HFFc6 (cell line): ENCODE data around the gene GLB1L3. TPM values are rescaled to one million over a fixed set of nuclear protein-coding genes. Genes with fewer than 3 reads are reported as not detected.
"Not testable (repeated sequence)": the region's sequence is repeated elsewhere in the genome, so short reads cannot be mapped to it uniquely, and the experiment has no call there.

Source experiments
- DNase-seq: peaks from one replicate; pipeline ENCODE4 v3.0.0-alpha.2; 2018
- H3K27ac Mint-ChIP-seq: 2 replicates; pipeline ENCODE4 v1.8.0; 2020; ENCODE audit warnings: mild to moderate bottlenecking, mixed read lengths
- H3K27me3 Mint-ChIP-seq: 2 replicates; pipeline ENCODE4 v1.8.0; 2021; ENCODE audit warnings: mild to moderate bottlenecking, moderate library complexity, mixed read lengths; ENCODE audit not compliant: insufficient read depth
- H3K36me3 Mint-ChIP-seq: 2 replicates; pipeline ENCODE4 v1.8.0; 2021; ENCODE audit warnings: low read depth, mixed read lengths
- H3K4me1 Mint-ChIP-seq: 2 replicates; pipeline ENCODE4 v1.8.0; 2020; ENCODE audit warnings: low read depth, mixed read lengths
- H3K4me3 Mint-ChIP-seq: 2 replicates; pipeline ENCODE4 v1.8.0; 2020; ENCODE audit warnings: mild to moderate bottlenecking, moderate library complexity, mixed read lengths
- H3K9me3 Mint-ChIP-seq: 2 replicates; pipeline ENCODE4 v1.8.0; 2020; ENCODE audit warnings: mild to moderate bottlenecking, mixed read lengths
- CTCF ChIP-seq: fragments of 200-600 bp; sonication (generic); IDR thresholded peaks from 2 replicates; pipeline ENCODE4 v1.5.0; 2021; ENCODE audit warnings: antibody characterized with exemption, mild to moderate bottlenecking
- total RNA-seq, 6 experiments: library from RNA; stranded (reverse); fragmentation: NEBNext Ultra II Directional; extraction: Animal tissue kit (Norgen Biotek cat#: 25700); gene quantifications; 2 replicates in 1 of 6; 3 replicates in 5 of 6; pipeline ENCODE4 v1.2.3, GENCODE V29; 2021

GLB1L3 gene
- total RNA-seq, 6 experiments from 2014 or later = not detected

- H3K4me3 Mint-ChIP-seq = peak overlapping the region; percentile 94
- peak; percentile 47 for DNase-seq
- peaks cover 30% of the 10 kb centered on the region for H3K4me1 Mint-ChIP-seq
- peak overlapping the region; percentile 79 for H3K27ac Mint-ChIP-seq
- no peak for TF ChIP-seq CTCF
- no peaks in the 10 kb centered on the region; the same call in 1 of the 2 replicates for H3K27me3 Mint-ChIP-seq
- H3K36me3 Mint-ChIP-seq = peaks cover 6% of the 10 kb centered on the region
- H3K9me3 Mint-ChIP-seq = no peaks in the 10 kb centered on the region
Measured at GRCh38 chr11:134252346-134253187, 23.6 kb upstream of the GLB1L3 start.

- Mint-ChIP-seq H3K27me3 (no peaks in the 10 kb centered on the region; the same call in 1 of the 2 replicates), H3K4me3 (peak within 1 kb of the TSS; percentile 94), H3K9me3 (no peaks in the 10 kb centered on the region), H3K4me1 (peaks cover 30% of the 10 kb centered on the region), H3K36me3 (peaks cover 8% of the 10 kb centered on the region), H3K27ac (peak within 1 kb of the TSS; percentile 79)
- peak; percentile 92 for DNase-seq
- TF ChIP-seq CTCF = peak; percentile 67
Measured at GRCh38 chr11:134253188-134253993, 22.8 kb upstream of the GLB1L3 start, which contains the start of the genes ACAD8 and THYN1. Gene ACAD8 (plus strand): TSS chr11:134253568. CDS start chr11:134253601, 33 bp downstream. Gene THYN1 (minus strand): TSS chr11:134253352. CDS start chr11:134252882, 470 bp downstream.

- Mint-ChIP-seq H3K27me3 (no peaks in the 10 kb centered on the region; the same call in 1 of the 2 replicates), H3K27ac (no peak overlapping the region), H3K4me1 (peaks cover 23% of the 10 kb centered on the region), H3K36me3 (peaks cover 12% of the 10 kb centered on the region), H3K4me3 (peak overlapping the region; percentile 94), H3K9me3 (no peaks in the 10 kb centered on the region)
- no peak for DNase-seq
- TF ChIP-seq CTCF = no peak
Measured at GRCh38 chr11:134254433-134255183, 21.6 kb upstream of the GLB1L3 start.

GRCh38 chr11:134255184-134255561, 21.0 kb upstream of the GLB1L3 start:
- peaks cover 12% of the 10 kb centered on the region for H3K36me3 Mint-ChIP-seq
- not testable (repeated sequence) for H3K9me3 Mint-ChIP-seq, H3K4me3 Mint-ChIP-seq, H3K27ac Mint-ChIP-seq, H3K27me3 Mint-ChIP-seq, DNase-seq
- H3K4me1 Mint-ChIP-seq = peaks cover 23% of the 10 kb centered on the region

GRCh38 chr11:134257101-134257500, 19.1 kb upstream of the GLB1L3 start:
- no peak for DNase-seq
- Mint-ChIP-seq H3K4me1 (peaks cover 17% of the 10 kb centered on the region), H3K36me3 (peaks cover 12% of the 10 kb centered on the region), H3K27me3 (no peaks in the 10 kb centered on the region; the same call in 1 of the 2 replicates), H3K27ac (no peak overlapping the region), H3K4me3 (no peak overlapping the region), H3K9me3 (no peaks in the 10 kb centered on the region)
- no peak for TF ChIP-seq CTCF
